Skeletal muscle cell (primary cell): ENCODE results near the gene NECAB3.

ENCODE experiments used
- DNase-seq: peaks from one replicate; pipeline ENCODE4 v3.0.0-alpha.2; 2010; ENCODE audit warnings: low read depth
- H3K4me3 ChIP-seq: 2 replicates; pipeline ENCODE4 v1.5.1; 2011; ENCODE audit warnings: low read depth, mild to moderate bottlenecking, control low read depth, low read length, moderate library complexity

NECAB3 gene

DNA sequence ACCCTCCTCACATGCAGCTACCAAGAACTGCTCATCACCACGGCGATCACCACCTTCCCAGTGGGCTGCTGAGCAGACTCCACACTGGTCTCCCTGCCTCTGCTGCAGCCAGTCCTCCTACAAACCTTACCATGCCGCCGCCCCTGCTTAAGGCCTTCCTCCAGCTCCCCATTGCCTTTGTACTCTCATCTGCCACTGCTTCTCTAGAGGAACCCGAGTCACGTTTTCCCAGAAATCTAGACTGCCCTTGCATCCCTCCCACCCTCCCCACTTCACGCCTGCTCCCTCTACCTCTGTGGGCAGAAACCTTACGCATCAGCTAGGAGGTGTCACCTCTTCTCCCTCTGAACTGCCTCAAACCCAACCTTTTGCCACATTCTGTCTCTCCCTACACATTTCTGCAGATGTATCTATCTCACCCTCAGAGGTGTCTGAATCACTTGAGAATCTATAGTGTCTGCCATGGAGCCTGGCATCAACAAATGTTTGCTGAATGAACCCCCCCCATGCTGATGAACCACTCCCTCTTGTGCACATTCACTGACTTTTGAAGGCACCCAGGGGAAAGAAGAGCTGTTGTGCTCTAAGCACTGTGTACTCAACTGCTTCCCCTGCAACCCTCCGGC lies 7.6 kb upstream of the NECAB3 start:
- no peak for DNase-seq
- H3K4me3 ChIP-seq: no peak overlapping the region

DNA sequence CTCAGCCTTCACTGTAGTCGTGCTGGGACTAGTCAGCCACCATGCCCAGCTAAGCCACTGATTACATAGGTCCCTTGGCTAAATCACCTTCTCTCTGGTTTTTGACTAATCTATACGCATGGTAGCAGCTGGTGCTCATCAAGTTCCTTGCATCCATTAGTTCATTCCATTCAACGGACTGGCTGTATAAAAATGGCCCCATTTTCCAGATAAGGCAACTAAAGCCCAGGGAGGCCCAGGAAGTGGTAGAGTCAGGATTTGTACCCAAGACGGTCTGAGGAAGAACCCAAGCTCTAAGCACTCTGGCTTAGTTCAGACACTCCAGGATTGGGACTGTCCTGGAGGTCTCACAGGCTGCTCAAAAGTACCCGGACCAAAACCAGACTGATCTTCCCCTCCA lies 7.1 kb upstream of the NECAB3 start:
- DNase-seq: no peak
- no peak overlapping the region for H3K4me3 ChIP-seq

DNA sequence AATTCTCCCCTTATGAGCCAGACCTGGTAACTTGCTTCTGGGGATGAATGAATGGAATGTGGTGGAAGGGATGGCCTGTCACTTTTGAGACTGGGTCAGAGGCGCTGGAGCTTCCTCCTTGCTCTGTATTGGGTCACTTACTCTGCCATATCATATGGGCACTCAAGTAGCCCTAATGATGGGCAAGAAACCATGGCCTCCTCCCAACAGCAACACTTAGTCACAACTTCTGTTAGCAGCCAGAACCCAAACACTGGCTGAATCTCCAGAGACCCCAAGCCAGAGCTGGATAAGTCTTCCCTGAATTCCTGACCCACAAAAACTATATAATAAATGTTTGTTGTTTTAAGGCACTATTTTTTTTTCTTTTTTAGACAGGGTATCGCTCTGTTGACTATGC lies 6.5 kb upstream of the NECAB3 start:
- H3K4me3 ChIP-seq: no peak overlapping the region
- no peak for DNase-seq

DNA sequence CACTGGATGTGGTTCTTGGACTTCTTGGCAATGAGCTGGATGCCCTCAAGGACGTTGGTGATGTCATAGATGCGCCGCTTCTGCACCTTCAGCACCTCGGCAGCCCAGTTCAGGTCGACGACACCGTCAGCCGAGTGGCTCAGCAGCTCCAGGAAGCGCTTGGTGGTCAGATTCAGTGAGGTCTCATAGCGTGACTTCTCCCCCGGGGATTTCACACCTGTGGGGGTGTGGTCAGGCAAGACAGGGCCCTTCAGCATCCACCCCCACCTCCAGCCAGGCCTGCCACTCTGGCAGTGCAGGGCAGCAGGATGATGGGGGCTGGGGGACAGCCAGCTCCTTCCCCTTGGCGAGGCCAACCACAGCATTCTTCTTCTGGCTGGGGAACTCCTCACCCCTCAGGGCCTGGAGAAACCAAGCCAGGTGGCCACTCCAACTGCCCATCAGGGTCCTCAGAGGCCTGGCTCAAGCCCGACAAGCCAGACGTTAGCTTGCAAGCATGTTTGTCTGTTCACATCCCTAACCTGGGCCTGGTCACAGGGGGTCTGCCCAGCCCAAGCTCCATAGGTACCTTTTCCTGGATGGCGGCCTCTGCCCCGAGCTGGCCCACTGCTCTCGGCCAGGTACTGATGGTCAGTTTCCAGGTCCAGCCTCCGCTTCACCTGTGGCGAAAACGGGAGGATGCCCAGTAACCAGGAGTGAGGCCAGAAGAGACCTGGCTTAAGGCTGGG lies 5.7 kb upstream of the NECAB3 start:
- no peak for DNase-seq
- H3K4me3 ChIP-seq: no peak overlapping the region

DNA sequence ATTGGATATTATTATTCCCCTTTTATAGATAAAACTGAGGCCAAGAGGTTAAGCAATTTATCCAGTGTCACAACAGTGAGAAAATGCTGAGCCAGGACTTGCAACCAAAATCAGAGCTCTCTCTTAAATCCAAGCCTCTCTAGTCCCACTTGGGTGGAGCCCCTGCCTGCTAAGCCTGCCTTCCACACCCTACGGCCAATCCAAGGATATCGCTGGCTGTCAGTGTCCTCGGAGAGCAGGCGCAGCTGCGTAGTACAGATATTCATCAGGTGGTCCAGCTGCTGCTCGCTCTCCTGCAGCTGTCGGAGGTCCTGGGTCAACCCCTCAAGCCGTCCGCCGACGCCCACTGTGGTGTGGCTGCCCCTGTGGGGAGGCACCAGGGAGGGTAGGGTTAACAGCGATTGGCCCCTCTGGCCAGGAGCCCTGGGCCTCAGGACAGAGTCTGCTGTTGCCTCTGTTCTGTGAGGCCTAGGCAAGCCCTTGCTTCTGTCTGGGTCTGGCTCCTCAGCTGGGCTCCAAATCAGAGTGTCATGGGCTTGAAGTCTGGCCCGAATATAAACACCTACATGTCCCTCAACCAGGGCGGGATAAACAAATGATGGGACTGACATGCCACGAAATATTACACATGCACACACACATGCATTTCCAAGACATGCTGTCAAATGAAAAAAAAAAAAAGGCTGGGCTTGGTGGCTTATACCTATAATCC lies 3.9 kb upstream of the NECAB3 start:
- DNase-seq: no peak
- H3K4me3 ChIP-seq: no peak overlapping the region

DNA sequence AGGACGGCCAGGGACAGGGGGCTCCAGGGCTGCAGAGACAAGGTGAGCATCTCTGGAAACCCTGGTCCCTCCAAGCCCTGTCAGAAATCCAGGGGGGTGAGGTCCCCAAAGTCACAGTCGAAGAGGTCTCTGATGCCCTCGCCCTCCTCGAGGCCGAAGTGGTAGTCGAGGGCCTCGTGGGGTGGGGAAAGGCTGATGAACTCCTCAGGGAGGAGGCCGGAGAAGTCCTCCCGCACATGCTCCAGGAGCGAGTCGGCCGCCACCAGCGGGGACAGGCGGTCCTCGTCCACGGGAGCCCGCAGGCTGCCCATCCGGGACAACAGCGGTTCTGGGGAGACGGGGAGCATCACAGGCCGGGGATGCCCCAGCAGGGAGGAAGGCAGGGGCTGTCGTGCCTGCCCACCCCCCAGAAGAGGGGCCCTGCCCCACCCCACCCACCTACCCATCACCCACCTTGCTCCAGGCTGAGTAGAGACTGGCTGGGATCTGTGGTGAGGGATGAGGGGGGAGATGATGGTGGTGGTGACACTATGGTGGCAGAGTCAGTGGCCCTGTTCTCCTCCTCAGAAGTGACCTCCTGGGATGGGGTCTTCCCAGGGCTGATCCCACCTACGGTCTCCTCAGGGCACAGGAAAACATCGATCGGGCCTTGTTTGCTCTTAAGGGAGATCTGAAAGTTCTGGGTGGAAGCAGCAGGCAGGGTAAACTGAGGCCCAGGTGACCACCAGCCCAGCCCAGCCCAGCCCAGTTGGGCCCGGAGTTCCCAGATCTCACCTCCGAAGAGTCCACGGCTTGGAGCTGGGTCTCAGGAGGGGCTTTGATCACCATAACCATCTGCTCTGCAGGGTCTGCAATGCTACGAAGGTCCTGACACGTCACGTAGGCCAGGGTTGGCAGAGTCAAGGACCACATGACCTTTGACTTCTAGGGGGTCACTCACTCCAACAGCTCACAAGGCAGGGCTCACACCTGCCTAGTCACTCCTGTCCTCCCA lies 2.7 kb upstream of the NECAB3 start:
- DNase-seq: no peak
- H3K4me3 ChIP-seq: no peak overlapping the region

DNA sequence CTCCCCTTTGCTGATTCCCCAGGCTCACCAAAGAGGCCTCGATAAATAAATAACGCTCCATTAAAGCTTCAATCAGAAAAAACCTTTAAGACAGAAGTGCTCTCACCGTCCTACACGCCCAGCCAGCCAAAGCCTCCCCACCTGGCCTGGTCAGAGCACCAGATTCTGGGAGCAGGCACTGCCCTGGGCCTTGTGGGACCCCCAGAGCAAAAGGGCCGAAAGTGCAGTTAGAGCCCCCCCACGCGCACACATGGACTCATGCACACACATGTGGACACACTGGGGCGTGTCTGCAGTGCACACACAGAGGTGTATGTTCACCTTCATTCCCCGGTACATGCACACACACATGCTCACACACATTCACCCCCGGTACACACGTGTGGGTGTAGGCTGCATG lies 1.9 kb upstream of the NECAB3 start:
- DNase-seq: no peak
- H3K4me3 ChIP-seq: no peak overlapping the region

DNA sequence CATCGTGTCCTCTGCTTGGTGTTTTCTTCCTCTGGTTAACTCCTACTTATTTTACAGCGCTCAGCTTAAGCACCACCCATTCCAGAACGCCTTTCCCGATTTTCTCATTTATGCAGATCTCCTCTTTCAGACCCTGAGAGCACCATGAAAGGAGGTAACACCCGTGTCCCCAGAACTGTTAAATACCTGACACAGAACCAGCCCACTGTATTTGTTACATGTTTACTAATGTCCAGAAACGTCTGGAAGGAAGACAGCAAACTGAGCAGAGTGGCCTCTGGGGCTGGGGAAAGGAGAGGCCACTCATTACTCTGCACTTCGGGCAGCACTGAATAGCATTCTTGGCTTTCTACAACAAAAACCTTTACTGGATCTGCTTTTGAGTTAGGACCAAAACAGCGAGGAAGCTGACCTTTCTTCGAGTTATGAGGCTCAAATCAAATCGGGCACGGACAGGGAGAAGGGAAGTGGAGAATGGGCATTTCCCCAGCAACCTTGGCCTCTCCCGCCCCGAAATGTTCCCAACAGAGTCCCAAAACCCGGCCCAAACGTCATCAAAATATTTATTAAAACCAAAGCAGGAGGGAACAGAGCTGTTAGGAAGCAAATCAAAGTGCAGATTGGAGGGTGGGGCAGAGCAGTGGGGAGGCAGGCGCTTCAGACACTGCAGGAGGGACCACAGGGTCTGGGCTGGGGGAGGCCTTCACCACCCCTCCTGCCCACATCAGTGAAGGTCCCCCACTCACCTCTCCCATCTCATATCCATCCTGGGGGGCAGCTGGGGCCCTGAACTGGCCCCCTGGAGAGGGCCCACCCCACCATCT lies 1.1 kb upstream of the NECAB3 start:
- DNase-seq: no peak
- peak overlapping the region; percentile 71 for H3K4me3 ChIP-seq

DNA sequence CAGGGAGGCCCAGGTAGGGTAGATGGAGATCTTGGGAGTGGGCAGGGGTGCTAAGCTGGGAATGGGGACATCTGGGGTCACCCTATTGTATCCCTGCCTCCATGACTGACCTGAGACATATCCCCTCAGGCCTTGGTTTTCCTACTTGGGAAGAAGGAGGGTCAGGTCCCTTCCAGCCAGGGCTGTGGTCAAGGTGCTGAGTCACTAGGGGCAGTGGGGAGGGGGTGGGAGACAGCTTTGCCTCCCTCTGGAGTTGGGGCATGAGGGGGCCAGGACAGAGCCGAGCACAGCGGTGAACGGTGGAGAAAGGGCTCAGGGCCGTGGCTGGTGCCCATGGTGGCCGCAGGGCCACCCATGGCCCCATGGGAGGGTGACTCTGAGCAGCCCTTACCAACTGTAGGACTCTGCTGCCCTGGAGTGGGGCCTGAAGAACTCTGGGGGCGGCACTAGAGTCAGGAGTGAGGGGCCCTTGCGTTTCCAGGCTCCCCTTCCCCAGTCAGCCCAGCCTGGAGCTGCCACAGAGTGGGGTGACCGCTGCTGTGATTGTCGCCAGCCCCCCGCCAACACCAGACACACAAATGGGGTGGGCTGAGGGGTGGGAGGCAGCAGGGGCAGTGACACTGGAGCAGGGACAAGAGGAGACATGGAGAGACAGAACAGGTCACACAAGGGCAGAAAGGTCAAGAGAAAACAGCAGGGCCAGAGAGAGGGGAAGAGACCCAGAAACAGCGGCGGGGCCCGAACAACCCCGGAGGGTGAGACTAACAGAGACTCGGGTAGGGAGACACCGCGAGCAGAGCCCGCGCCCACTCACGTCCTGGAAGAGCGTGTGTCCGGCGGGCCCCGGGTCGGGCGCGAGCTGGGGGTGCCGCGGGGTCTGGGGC lies 576 bp downstream of the NECAB3 start:
- peak overlapping the region; percentile 71 for H3K4me3 ChIP-seq
- no peak for DNase-seq

DNA sequence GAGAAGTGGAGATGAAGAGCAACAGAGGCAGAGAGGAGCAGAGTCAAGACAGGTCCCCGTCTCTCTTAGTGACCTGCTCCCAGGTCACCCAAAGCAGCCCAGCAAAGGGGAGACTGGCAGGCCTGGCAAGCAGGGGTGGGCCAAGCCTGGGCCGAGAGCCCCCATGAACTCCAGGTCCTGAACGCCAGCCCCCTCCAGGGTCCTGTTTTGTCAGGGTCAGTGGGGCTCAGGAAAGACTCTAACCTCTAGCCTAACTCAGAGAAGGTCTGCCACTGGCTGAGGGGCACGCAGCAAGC lies 1.2 kb downstream of the NECAB3 start:
- H3K4me3 ChIP-seq: peak overlapping the region; percentile 71
- no peak for DNase-seq

DNA sequence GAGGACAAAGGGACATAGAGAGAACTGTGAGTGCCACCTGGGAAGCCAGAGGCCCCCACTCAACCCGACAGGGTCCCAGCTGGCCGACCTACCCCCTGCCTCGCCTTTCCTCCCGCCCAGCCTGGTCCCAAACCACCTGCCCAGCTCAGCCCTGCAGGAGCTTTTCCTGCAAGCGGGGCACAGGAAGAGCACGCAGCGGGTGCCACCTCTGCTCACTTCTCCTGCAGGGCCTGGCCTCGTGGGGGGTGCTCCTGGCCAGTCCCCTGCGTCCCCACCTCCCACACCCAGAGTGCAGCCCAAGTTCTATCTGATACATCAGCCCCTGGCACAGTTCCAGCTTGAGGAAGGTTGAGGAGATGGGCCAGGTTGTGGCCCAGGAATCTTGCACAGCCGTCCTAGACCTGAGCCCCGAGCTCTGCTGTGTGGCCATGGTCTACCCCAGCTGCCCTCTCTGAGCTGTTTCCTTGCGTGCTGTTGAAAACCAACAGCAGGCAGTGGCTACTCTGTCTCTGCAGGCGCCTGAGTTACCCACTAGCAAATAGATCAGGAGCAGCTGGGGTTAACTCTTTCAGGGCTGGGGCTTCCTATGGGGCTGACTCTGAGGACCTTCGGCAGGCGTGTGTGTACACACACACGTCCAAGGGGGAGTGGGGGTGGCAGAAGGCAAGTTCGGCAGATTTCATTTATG lies 1.7 kb downstream of the NECAB3 start:
- peak overlapping the region; percentile 71 for H3K4me3 ChIP-seq

DNA sequence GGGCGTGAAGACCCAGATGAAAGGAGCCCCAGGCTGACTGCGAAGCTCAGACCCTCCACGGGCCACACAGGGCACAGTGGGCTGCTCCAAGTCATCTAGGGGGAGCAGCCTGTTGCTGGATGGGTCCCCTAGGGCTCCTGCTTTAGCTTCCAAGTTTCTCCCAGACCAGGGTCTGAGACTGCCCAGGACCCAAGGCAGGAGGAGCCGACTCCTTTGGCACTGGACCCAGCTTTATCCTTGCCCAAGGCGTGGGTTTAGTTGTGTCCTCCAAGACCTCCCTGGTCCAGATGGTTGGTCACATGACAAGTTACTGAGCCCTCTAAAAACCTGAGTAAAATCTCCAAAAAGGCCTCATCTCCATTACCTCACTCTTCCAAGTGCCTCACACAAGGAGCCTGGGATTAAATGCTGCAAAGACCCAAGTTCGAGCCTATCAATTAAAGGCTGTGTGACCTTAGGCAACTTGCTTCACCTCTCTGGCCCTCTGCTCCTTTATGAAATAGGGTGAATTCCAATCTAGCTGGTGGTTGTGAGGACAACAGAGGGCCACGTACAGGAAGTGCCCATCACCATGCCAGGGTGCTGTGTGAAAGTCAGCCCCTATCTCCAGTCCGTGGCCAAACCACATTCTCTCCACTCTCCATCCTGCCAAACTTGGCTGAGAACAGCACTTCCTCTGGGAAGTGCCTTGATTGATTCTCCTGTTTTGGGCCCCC lies 2.5 kb downstream of the NECAB3 start:
- no peak overlapping the region for H3K4me3 ChIP-seq
- DNase-seq: no peak

More for the DNA sequence above, 1.7 kb downstream of the NECAB3 start:
- DNase-seq: no peak

DNA sequence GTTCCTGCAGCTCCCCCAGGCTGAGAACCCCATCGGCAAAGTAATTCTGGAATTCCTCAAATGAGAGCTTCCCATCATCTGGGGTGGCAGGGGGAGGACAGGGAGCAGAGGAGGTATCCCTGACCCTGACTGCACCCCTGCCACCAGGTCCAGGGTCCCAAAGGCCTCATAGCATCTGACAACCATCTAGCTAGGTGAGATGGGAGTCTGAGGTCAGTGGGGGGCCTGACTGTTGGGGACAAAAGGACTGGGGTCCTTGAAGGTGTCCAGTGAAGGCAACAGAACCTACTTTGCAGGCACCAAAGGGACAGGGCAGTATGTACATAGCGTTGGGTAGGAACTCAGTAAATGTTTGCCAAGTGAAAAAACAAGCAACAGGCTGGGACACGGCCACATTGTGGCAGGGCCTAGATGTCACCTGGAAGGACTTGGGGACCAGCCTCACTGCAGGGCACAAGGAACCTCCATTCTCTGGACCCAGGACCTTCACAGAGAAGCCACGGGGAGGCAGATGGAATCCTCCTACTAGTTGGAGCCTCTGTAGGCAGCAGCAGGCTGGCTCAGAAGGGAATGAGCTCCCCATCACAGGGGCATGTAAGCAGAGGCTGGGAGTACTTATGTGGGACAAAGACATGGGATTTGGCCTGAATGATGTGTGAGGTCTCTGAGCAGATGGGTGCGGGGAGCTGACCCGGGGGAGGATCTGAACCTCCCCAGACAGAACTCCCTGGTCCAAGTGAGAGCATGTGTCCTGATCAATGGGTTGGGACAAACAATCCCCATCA lies 3.3 kb downstream of the NECAB3 start:
- no peak for DNase-seq
- H3K4me3 ChIP-seq: no peak overlapping the region

DNA sequence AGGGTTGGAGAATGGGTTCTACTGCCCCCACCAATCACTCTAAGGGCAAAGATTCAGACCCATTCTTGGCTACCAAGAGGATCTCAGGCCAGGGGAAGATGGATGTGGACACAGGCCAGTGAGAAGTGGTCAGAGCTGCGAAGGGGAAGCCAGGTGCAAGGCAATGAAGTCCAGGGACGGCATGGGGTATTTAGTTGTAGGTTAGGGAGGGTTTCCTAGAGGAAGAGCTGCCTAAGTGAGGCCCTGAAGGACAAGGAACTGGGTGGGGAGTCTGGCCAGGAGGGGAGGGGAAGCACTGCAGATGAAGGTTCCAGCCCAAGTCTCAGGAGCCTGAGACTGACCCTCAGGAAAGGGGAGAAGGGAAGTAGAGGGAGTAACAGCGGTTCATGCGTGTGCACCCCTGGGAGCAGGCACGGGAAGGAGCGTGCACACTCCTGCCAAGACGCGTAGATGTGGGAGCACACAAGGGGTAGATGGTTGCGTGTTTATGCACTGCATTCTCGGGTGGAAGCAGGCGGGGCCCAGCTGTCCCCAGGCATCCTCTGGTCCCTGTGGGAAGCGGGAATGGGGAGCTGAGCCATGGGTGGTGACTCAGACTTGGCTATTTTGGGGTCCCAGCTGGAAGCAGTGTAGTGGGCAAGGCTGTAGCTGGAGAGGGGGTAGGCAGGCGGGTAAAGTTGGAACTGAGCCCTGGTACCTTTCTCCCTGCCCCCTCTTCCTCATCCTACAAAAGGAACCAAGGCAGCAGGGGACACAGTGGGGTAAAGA lies 4.2 kb downstream of the NECAB3 start:
- no peak overlapping the region for H3K4me3 ChIP-seq
- no peak for DNase-seq

DNA sequence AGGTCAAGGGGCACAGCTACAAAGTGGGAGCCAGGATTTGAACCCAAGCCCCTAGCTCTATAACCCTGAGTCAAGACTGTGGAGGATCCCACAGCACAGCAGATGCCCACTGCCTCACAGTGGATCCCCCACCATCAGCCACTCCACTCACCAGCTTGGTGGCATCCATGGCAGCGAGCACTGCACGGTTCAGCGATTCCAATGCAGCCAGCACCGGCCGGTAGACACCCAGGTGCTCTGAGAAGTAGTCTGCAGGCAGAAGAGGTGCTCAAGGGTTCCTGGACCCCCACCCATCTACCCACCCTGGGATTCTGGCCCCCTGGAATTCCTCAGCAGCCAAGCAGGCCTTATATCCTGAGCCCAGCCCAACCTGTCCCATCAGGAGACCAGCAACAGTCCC lies 5.0 kb downstream of the NECAB3 start:
- no peak overlapping the region for H3K4me3 ChIP-seq
- DNase-seq: no peak
